Measurements from ENCODE around the gene OSER1.
"Not testable (repeated sequence)": the region's sequence is repeated elsewhere in the genome, so short reads cannot be mapped to it uniquely, and the experiment has no call there.

The OSER1 gene

GRCh38 chr20:44210406-44211176 lies at the start of gene OSER1:
TSS of gene OSER1 (minus strand) at chr20:44210771. CDS start at chr20:44206957, 3,814 bp downstream.
- peak; percentile 97 for DNase-seq (ENCODE audit: low read depth)

- DNase-seq (ENCODE audit: low read depth): no peak
Measured at GRCh38 chr20:44258226-44258890, 47.8 kb upstream of the OSER1 start.

- DNase-seq (ENCODE audit: low read depth): no peak
Measured at GRCh38 chr20:44256961-44257360, 46.4 kb upstream of the OSER1 start.

- DNase-seq (ENCODE audit: low read depth): no peak
Measured at GRCh38 chr20:44255942-44256341, 45.4 kb upstream of the OSER1 start.

- no peak for DNase-seq (ENCODE audit: low read depth)
Measured at GRCh38 chr20:44254073-44254472, 43.5 kb upstream of the OSER1 start.

GRCh38 chr20:44253528-44253927 lies 43.0 kb upstream of the OSER1 start:
- no peak for DNase-seq (ENCODE audit: low read depth)

GRCh38 chr20:44251284-44251683 lies 40.7 kb upstream of the OSER1 start:
- DNase-seq (ENCODE audit: low read depth): no peak

GRCh38 chr20:44248410-44248759 lies 37.8 kb upstream of the OSER1 start:
- no peak for DNase-seq (ENCODE audit: low read depth)

- DNase-seq (ENCODE audit: low read depth): no peak
Measured at GRCh38 chr20:44247586-44248409, 37.2 kb upstream of the OSER1 start.

GRCh38 chr20:44247131-44247571 lies 36.6 kb upstream of the OSER1 start, which contains the start of gene GDAP1L1:
TSS of gene GDAP1L1 (plus strand) at chr20:44247308. CDS start at chr20:44247335, 27 bp downstream.
- no peak for DNase-seq (ENCODE audit: low read depth)

GRCh38 chr20:44245977-44246376 lies 35.4 kb upstream of the OSER1 start:
- no peak for DNase-seq (ENCODE audit: low read depth)

- no peak for DNase-seq (ENCODE audit: low read depth)
Measured at GRCh38 chr20:44241796-44242195, 31.2 kb upstream of the OSER1 start.

GRCh38 chr20:44236840-44237239 lies 26.3 kb upstream of the OSER1 start:
- DNase-seq (ENCODE audit: low read depth): not testable (repeated sequence)

GRCh38 chr20:44235702-44236101 lies 25.1 kb upstream of the OSER1 start:
- DNase-seq (ENCODE audit: low read depth): no peak

- no peak for DNase-seq (ENCODE audit: low read depth)
Measured at GRCh38 chr20:44234566-44235317, 24.2 kb upstream of the OSER1 start.

- no peak for DNase-seq (ENCODE audit: low read depth)
Measured at GRCh38 chr20:44233436-44234016, 23.0 kb upstream of the OSER1 start.

- DNase-seq (ENCODE audit: low read depth): not testable (repeated sequence)
Measured at GRCh38 chr20:44232469-44232856, 21.9 kb upstream of the OSER1 start.

- DNase-seq (ENCODE audit: low read depth): no peak
Measured at GRCh38 chr20:44231713-44232468, 21.3 kb upstream of the OSER1 start.

- DNase-seq (ENCODE audit: low read depth): no peak
Measured at GRCh38 chr20:44231193-44231592, 20.6 kb upstream of the OSER1 start.

GRCh38 chr20:44228465-44229258 lies 18.1 kb upstream of the OSER1 start:
- DNase-seq (ENCODE audit: low read depth): no peak

Measured in stimulated activated CD8-positive, alpha-beta memory T cell treated with anti-CD3 and anti-CD28 coated beads, Interleukin-12 subunit alpha, Interleukin-12 subunit beta, amount 100 ng/mL, for 4 hours (primary cell).